OCI-LY1 (cell line): Measurements from ENCODE around the gene MYO18B.

Source experiments
- H2AFZ ChIP-seq: fragments of 200-600 bp; sonication (generic), shearing (Covaris generic); 2 replicates; pipeline ENCODE4 v1.6.0; 2014; ENCODE audit warnings: antibody characterized with exemption, mild to moderate bottlenecking, low read length
- H3F3A ChIP-seq: fragments of 200-600 bp; sonication (generic), shearing (Covaris generic); 2 replicates; pipeline ENCODE4 v1.6.0; 2014; ENCODE audit warnings: mild to moderate bottlenecking, antibody characterized with exemption, low read length, moderate library complexity; ENCODE audit not compliant: insufficient read depth
- H3K27ac ChIP-seq: fragments of 200-600 bp; sonication (generic); 2 replicates; pipeline ENCODE4 v1.5.1; 2014; ENCODE audit warnings: low read length, mixed run types, mild to moderate bottlenecking, low read depth; ENCODE audit not compliant: poor library complexity, severe bottlenecking
- H3K27me3 ChIP-seq: fragments of 200-600 bp; sonication (generic); 2 replicates; pipeline ENCODE4 v1.6.0; 2014; ENCODE audit warnings: antibody characterized with exemption, mild to moderate bottlenecking, low read length, moderate library complexity; ENCODE audit not compliant: insufficient read depth
- H3K36me3 ChIP-seq: fragments of 200-600 bp; sonication (generic); 2 replicates; pipeline ENCODE4 v1.6.1; 2014; ENCODE audit warnings: mild to moderate bottlenecking, antibody characterized with exemption, low read length, moderate library complexity, mixed read lengths; ENCODE audit not compliant: insufficient read depth
- H3K4me1 ChIP-seq: fragments of 200-600 bp; sonication (generic); 2 replicates; pipeline ENCODE4 v1.5.1; 2014; ENCODE audit warnings: mild to moderate bottlenecking, low read length, moderate library complexity; ENCODE audit not compliant: insufficient read depth, severe bottlenecking
- H3K4me2 ChIP-seq: fragments of 200-600 bp; sonication (generic), shearing (Covaris generic); 2 replicates; pipeline ENCODE4 v1.6.1; 2014; ENCODE audit warnings: low read length
- H3K4me3 ChIP-seq: fragments of 200-600 bp; sonication (generic); 2 replicates; pipeline ENCODE4 v1.5.1; 2014; ENCODE audit warnings: low read length, low read depth, mild to moderate bottlenecking, mixed read lengths; ENCODE audit not compliant: poor library complexity, severe bottlenecking
- H3K79me2 ChIP-seq: fragments of 200-600 bp; shearing (Covaris generic); 2 replicates; pipeline ENCODE4 v1.6.1; 2016; ENCODE audit warnings: mixed run types, low read length, mixed read lengths; ENCODE audit not compliant: insufficient read depth
- H3K9ac ChIP-seq: fragments of 200-600 bp; sonication (generic), shearing (Covaris generic); 2 replicates; pipeline ENCODE4 v1.6.1; 2014; ENCODE audit warnings: mild to moderate bottlenecking, low read length, mixed read lengths
- H3K9me2 ChIP-seq: fragments of 200-600 bp; sonication (generic), shearing (Covaris generic); 2 replicates; pipeline ENCODE4 v1.6.1; 2014; ENCODE audit warnings: low read depth, mild to moderate bottlenecking, low read length, mixed read lengths
- H3K9me3 ChIP-seq: fragments of 200-600 bp; shearing (Covaris generic); 2 replicates; pipeline ENCODE4 v1.6.1; 2014; ENCODE audit warnings: low read length, mixed read lengths
- H4K20me1 ChIP-seq: fragments of 200-600 bp; sonication (generic), shearing (Covaris generic); 2 replicates; pipeline ENCODE4 v1.6.0; 2016; ENCODE audit warnings: mild to moderate bottlenecking, low read length; ENCODE audit not compliant: insufficient read depth
- EZH2 ChIP-seq: fragments of 200-600 bp; sonication (generic), shearing (Covaris generic); IDR thresholded peaks from 2 replicates; pipeline ENCODE4 v1.8.0; 2017; ENCODE audit warnings: borderline replicate concordance, mixed run types, mild to moderate bottlenecking, antibody characterized with exemption, low read length, moderate library complexity, mixed read lengths
- TF ChIP-seq, protein P1 (sequence below): fragments of 200-600 bp; sonication (generic), shearing (Covaris generic); IDR thresholded peaks from 2 replicates; pipeline ENCODE4 v1.5.1; 2017; ENCODE audit warnings: mild to moderate bottlenecking, antibody characterized with exemption, low read length, moderate library complexity, mixed read lengths

The MYO18B gene

DNA sequence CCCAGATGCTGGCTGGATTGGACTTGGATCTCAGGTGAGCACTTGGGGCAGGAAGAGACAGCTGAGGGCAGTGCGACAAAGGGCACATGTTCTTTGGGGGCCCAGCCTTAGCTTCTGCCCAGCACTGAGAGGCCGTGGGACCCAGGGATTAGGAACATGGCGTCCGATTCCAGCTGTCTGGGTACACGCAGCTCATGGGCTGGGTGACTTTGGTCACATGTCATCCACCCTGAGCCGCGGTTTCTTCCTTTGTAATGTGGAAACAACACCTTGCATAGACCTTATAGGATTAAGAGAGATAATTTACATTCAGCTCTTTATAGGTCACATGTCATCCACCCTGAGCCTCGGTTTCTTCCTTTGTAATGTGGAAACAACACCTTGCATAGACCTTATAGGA is 39.8 kb downstream of the MYO18B start:
- no peak overlapping the region for H3K9ac ChIP-seq
- no peak overlapping the region for H2AFZ ChIP-seq
- H3K9me2 ChIP-seq = no peaks in the 10 kb centered on the region
- no peaks in the 10 kb centered on the region for H3K4me1 ChIP-seq
- no peaks in the 10 kb centered on the region for H3K79me2 ChIP-seq
- H3F3A ChIP-seq = no peaks in the 10 kb centered on the region
- no peaks in the 10 kb centered on the region for H3K9me3 ChIP-seq
- TF ChIP-seq, protein P1, sequence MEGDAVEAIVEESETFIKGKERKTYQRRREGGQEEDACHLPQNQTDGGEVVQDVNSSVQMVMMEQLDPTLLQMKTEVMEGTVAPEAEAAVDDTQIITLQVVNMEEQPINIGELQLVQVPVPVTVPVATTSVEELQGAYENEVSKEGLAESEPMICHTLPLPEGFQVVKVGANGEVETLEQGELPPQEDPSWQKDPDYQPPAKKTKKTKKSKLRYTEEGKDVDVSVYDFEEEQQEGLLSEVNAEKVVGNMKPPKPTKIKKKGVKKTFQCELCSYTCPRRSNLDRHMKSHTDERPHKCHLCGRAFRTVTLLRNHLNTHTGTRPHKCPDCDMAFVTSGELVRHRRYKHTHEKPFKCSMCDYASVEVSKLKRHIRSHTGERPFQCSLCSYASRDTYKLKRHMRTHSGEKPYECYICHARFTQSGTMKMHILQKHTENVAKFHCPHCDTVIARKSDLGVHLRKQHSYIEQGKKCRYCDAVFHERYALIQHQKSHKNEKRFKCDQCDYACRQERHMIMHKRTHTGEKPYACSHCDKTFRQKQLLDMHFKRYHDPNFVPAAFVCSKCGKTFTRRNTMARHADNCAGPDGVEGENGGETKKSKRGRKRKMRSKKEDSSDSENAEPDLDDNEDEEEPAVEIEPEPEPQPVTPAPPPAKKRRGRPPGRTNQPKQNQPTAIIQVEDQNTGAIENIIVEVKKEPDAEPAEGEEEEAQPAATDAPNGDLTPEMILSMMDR = no peak
- H3K4me2 ChIP-seq = no peak overlapping the region
- H3K27ac ChIP-seq = no peak overlapping the region
- 0 out of 2 replicates have a peak, but pooled peaks cover 5% of the 10 kb centered on the region for H3K27me3 ChIP-seq
- H3K4me3 ChIP-seq = no peak overlapping the region
- H3K36me3 ChIP-seq = no peaks in the 10 kb centered on the region
- no peaks in the 10 kb centered on the region for H4K20me1 ChIP-seq

DNA sequence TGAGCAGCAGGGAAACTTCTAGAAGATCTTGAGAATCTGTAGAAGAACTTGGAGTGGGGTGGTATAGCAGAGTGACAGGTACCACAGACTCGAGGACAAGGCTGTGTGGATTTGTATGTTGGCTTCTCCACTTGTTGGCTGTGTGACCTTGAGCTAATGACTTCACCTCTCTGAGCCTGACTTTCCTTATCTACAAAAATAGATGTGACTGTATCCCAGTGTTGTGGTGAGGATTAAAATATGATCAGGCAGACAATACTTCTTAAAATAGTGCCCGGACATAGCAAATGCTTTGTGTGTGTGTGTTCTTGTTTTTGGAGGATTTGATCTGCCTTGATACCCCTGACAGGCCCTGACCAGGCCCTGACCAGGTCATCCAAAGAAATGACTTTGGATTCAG is 40.8 kb downstream of the MYO18B start:
- no peaks in the 10 kb centered on the region for H3K4me1 ChIP-seq
- H3K36me3 ChIP-seq = no peaks in the 10 kb centered on the region
- no peaks in the 10 kb centered on the region for H3K79me2 ChIP-seq
- H3K27me3 ChIP-seq = no peaks in the 10 kb centered on the region
- H3K4me3 ChIP-seq = no peak overlapping the region
- H3F3A ChIP-seq = no peaks in the 10 kb centered on the region
- H3K4me2 ChIP-seq = no peak overlapping the region
- no peak overlapping the region for H2AFZ ChIP-seq
- H4K20me1 ChIP-seq = no peaks in the 10 kb centered on the region
- no peaks in the 10 kb centered on the region for H3K9me3 ChIP-seq
- H3K9me2 ChIP-seq = no peaks in the 10 kb centered on the region
- H3K27ac ChIP-seq = no peak overlapping the region
- H3K9ac ChIP-seq = no peak overlapping the region
- no peak for TF ChIP-seq EZH2
- TF ChIP-seq, protein P1 = no peak

DNA sequence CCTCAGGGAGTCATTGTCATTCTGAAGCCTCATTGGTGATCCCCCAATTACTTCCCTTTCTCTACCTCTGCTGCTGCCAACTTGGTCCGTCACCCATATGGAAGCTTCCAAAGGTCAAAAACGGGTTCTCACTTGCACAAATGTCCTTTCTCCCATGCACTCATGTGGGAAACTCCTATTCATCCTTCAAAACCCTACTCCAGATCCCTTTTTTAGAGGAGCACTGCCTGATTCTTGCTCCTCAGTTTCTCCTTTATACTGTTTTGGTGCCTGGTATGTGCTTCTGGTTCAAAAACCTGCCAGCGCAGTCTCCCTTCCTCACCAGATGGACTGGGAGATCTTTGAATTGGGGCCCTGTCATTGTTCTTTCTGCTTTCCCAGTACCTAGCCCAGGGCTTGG is 41.9 kb downstream of the MYO18B start:
- H3K27me3 ChIP-seq = no peaks in the 10 kb centered on the region
- no peaks in the 10 kb centered on the region for H3K4me1 ChIP-seq
- H3K36me3 ChIP-seq = no peaks in the 10 kb centered on the region
- no peaks in the 10 kb centered on the region for H3K9me3 ChIP-seq
- TF ChIP-seq, protein P1 = no peak
- no peak for TF ChIP-seq EZH2
- no peaks in the 10 kb centered on the region for H3K9me2 ChIP-seq
- H3F3A ChIP-seq = no peaks in the 10 kb centered on the region
- no peaks in the 10 kb centered on the region for H4K20me1 ChIP-seq
- no peak overlapping the region for H3K4me3 ChIP-seq
- H3K27ac ChIP-seq = no peak overlapping the region
- H2AFZ ChIP-seq = no peak overlapping the region
- H3K9ac ChIP-seq = no peak overlapping the region
- no peaks in the 10 kb centered on the region for H3K79me2 ChIP-seq
- H3K4me2 ChIP-seq = no peak overlapping the region
